HPDE6-E6E7 (cell line): ENCODE measurements around the gene ASCC1.
"Not testable (repeated sequence)": the region's sequence is repeated elsewhere in the genome, so short reads cannot be mapped to it uniquely, and the experiment has no call there.

Source experiments
- DNase-seq: peaks from one replicate; pipeline ENCODE4 v3.0.0; 2011; ENCODE audit warnings: missing footprints; ENCODE audit errors: extremely low spot score

ASCC1 gene

DNA sequence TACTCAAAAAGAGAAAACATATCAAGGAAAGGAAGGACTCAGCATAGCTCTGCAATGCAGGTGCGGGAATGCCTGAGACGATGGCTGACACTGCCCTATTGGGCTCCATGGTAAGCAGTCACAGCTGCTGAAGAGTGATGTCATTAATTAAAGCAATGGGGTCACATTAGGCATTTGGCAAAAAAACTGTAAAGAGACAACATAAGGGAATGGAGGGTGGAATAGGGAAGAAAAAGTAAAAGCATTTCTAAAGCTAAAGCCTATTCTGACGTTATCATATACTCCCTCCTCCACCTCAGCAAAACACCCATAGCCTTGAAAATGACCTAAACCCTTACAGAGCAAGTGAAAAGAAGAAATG, 89.2 kb downstream of the ASCC1 start:
- DNase-seq, result no peak

DNA sequence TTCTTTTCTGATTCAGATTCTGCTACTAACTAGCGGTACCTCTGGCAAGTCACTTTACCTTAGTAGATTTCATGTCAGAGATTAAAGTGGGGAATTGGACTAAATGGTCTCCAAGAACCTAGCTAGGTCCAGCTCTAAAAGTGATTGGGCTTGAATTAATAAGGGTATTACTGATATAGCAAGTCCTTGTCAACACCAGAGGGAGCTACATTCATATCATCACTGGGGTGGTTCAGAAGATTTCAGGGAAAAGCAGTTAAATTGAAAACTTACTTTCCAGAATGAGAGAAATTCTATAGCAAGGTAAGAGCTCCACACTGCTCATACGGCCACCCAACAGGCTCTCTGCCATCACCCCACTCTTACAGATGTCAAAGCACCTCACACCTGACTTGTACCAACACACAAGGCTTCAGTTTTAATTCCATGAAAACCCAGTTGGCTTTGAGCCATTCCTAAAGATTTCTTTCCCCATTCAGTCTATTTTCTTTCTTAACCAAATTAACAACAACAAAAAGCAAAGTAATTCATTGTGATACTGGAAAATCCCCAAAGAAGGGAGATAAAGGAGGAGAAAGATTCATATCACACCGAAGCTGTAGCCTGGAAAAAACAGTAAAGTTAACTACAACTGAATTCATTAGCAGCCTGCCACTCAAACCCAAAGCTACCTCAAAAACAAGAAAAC, 89.7 kb downstream of the ASCC1 start:
- peak; percentile 33 for DNase-seq

DNA sequence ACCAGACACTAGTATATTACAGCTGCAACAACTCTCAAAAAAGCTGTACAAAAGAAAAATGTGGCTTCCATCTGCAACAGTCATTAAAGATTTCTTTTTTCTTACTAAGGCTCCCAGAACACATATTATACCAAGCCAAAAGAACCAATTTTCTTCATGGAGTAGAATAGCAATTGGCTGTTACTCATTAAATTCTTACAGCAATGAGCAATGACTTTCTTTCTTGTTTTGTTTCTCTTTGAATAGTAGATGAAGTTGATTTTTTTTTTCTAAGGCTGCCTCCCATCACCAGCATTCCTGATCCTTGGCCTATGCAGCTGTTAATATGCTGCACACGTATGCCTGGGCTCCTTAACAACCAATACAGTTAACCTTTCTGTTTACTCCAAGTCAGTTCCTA, 91.1 kb downstream of the ASCC1 start:
- DNase-seq, result no peak

DNA sequence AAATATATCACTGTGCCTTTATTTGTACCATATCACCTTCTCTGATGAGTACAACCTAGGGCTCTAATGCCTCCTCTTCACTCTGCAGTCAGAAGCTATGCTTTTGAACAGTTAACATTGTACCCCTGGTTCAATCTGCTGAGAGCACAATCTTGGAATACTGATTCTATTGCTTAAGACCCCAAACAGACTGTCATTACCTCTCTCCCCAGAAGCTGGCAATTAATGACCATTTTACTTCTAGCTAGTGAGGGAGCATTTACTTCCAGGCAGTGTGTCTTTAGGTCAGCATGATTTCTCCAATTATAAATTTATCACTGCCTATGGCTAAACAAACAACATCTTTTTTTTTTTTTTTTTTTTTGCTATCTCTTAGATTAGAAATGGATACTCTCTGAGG, 91.7 kb downstream of the ASCC1 start:
- no peak for DNase-seq

DNA sequence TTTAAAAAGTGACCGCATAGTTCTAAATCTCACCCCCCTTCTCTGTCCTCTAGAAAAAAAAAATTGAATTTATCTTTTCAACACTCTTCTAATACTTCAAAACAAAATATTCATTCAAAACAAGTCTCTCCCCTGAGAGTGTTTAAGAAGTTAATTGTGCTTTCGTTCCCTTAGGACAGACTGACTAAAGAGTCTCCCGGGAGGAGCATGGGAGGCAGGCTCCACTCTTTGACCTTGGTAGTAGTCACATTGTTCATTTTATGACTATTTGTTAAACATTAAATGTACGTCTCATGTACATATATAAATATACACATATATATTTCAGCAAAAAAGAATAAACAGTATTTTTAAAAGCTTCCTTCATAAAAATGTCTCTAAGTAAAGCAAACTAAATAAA, 92.5 kb downstream of the ASCC1 start:
- no peak for DNase-seq

DNA sequence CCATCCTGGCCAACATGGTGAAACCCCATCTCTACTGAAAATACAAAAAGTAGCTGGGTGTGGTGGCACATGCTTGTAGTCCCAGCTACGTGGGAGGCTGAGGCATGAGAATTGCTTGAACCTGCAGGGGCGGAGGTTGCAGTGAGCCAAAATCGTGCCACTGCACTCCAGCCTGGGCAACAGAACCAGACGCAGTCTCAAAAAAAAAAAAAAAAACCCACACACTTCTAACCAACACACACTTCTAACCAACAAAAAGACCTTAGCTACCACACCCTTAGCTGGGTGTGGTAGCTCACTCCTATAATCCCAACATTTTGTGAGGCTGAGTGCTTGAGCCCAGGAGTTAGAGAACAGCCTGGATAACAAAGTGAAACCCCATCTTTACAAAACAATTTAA, 93.9 kb downstream of the ASCC1 start:
- DNase-seq, result no peak

DNA sequence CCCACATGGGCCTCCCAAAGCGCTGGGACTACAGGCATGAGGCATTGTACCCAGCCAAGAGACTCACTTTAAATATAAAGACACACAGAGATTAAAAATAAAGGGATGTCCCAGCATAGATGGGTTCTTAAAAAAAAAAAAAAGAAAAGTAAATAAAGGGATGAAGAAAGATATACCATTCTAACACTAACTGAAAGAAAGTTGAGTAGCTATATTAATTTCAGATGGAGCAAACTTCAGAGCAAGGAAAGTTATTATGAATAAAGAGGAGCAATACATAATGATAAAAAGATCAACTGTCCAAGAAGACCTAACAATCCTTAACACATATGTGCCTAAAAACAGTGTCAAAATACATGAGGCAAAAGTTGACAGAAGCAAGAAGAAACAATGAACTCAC, 94.7 kb downstream of the ASCC1 start:
- no peak for DNase-seq

DNA sequence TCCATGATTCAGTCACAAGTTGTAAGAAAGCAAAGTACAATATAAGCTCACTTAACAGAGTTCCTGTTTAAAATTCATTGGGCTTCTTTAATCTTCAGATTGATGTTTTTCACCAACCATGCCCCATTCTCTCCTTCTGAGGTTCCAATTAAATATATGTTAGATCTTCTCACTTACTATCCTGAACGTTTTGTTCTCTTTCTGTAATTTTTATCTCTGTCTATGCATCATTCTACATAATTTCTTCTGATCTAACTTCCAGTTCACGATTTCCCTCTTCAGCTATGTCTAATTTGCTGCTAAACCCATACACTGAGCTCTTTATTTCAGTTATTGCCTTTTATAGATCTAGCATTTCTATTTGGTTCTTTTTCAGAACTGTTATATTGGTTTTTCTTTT, 99.7 kb downstream of the ASCC1 start:
- DNase-seq, result no peak

DNA sequence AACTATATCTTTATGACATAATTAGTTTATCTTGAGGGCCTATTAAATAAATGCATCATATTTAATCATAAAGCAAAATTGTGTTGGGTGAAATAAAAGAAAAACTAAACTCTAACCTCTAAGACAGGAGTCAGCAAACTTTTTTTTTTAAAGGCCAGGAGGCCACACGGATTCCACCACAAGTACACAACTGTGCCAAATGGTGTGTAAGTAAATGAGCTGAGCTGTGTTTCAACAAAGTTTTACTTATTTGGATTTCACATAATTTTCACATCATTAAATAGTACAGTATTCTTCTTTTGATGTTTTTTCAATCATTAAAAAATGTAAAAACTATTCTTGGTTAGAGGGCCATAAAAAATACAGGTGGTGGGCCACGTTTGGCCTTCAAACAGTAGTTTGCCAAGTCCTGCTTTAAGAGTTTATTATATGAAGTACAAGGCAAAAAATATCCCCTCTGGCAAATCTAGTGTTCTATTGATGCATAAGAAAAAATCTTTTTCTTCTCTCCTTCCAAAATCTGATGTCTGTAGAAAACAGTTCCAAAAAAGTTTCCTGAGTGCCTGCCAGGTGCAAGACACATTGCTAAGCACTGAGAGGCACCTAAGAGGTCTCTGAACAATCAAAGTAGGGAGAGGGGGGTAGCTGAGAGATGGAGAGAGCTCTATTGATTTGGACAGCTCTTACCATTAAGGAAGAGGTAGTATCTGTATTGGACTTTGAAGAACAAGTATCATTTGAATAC, 101.2 kb downstream of the ASCC1 start:
- no peak for DNase-seq

DNA sequence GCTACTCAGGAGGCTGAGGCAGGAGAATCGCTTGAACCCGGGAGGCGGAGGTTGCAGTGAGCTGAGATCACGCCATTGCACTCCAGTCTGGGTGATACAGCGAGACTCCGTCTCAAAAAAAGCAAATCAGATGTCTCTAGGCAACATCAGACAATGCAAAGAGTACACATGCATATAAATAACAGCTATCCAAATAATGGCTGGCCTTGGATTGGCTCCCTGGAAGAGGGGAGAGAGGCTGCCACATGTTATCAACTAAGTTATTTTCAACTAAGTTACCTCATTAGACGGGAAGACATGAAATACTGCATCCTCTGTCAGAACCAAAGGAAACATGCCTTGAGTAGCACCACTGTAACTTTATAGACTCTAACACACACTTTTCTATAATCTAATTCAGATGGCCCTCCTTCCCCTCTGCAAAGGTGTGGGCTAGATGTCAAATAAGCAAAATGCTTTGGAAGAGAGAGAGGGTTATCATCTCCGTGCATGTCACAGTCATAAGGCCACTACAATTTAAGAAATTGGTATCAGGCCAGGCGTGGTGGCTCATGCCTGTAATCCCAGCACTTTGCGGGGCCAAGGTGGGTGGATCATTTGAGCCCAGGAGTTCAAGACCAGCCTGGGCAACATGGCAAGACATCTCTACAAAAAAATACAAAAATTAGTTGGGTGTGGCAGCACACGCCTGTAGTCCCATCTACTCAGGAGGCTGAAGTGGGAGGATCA, 105.2 kb downstream of the ASCC1 start:
- DNase-seq, result no peak

DNA sequence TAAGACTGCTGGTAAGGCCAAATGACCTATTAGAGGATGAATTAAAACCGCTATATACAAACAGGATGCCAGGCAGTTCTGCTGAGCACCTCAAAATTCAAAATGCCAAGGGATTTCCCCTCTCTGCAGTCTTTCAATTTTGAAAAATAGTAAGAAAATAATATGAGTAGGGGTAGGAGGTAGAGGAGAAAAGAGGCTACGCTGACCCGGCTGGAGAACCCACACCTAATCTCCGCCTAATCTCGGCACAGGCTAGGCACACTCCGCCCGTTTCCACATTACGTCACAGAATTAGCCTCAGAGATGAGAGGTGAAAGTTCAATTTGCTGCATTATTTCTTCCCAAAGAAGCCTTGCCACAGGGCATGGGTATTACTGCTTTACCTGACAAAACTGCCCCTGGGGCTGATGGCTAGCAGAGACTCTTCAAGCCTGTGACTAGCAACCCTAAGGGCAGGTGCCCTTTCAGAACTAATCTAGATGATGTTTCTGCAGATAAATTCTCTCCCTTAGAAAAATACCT, 106.4 kb downstream of the ASCC1 start:
- no peak for DNase-seq

DNA sequence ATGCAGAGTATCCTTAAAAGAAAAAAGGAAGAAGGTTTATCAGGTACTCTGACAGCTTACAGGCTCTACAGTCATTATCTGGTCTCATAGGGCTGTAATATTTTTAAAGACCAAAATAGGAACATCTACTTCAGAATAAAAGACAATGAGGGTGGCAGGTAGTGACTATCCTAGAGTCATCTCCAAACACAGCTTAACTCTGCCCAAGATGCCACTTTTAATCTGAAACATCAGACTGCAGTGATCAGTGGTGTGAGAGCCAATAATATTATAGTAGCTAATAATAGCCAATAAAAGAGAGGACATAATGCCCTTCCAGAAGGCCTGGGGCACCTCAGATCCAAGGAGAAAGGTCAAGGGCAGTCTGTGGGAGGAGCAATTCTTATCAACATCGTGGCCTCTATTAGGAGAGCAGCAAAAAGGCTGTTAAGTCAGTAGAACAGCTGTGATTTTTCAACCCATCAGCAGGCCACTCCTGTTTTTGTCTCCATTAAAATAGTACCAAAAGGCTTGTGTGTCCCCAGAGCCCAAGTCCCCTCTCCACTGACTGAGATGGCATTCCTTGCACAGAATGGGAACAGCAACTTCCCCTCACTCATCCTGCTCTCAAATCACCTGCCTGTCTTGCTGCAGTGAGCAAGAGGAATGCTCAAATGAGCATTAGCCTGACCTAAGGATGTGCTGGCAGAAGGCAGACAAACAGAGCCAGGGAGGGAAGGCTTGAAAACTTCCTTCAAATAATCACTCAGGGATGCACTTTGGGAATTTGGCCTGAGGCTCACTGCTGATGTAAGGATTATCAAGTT, 107.0 kb downstream of the ASCC1 start:
- no peak for DNase-seq

DNA sequence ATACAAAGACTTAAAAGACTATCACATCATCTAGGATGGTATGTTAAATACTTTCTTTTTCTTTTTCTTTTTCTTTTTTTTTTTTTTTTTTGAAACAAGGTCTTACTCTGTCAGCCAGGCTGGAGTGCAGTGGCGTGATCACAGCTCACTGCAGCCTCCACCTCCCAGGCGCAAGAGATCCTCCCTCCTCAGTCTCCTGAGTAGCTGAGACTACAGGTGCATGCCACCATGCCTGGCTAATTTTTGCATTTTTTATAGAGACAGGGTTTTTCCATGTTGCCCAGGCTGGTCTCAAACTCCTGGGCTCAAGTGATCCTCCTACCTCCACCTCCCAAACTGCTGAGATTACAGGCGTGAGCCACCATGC, 108.1 kb downstream of the ASCC1 start:
- not testable (repeated sequence) for DNase-seq

DNA sequence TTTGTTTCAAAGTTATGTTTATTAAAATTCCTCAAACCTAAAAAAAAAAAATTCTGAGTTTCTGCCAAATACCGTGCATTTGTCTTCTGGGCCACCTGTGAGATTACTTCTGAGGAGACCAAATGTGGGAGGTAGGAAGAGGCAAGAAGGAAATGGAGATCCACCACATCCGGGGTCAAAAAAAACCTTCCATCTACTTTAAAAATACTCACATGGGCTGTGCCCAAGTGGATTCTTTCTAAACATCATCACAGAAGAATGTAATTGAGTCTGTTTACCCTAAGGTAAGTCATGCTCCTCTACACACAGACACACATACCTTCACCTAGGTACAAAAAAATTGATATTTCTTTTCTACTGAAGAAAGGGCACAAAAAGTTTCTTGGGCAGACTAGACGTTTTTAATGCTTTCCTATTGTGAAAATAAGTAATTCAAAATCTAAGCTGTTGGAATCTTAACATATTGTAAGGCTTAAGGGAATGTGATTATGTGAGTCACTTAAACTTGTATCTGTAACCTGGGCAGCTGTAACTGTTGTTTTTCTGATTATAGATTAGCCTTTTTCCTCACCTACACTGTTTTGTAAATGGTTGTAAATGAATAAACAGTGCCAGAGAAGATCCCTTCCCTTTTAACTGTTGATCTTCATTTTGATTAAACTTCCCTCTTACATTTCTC, 108.6 kb downstream of the ASCC1 start:
- DNase-seq, result peak; percentile 43

DNA sequence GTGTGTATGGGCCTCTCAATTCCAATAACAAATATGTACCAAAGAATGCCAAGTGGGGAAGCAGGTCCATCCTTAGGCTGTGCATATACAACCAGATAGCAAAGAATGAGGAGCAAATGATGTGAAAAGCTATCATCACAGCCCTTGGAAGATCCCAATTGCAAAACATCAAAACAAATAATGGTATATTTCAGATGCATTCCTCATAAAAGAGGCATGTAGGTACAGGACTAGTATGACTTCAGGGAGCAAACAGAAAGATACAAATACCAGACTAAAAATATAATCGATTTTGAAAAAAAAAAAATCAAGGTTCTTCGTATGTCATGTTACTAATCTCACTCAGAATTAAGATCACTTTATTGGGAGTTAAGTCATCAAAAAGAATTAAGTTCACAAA, 109.2 kb downstream of the ASCC1 start:
- DNase-seq, result no peak

DNA sequence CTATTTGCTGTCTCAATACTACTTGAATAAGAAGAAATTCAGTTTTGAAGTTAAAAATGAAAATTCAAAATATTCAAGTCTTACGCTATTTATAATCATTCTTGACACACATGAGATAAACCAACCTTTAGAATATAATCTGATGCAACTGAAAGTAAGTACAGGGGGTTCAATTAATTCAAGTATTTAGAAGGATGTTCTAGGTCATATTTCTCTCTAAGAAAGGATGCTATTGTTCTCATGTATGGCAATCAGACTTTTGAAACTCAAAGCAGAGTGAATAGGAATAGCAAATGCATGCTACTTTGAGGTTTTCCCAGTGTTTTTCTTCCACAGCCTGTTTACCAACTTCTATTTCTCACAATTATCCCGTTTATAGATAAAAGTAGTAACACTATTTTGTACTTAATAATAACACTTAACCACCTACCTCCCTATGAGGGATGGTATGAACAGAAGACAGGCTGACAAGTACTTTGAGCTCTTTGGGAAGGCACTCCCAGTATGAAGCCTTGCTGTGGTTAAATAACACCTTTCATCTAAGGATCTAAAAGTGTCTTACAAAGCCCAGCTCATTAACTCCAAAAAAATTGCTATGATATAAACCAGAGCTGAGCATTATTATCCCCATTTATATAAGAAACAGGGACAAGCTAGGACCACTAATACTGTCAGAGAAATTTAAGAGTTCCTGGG, 109.8 kb downstream of the ASCC1 start:
- DNase-seq, result no peak

DNA sequence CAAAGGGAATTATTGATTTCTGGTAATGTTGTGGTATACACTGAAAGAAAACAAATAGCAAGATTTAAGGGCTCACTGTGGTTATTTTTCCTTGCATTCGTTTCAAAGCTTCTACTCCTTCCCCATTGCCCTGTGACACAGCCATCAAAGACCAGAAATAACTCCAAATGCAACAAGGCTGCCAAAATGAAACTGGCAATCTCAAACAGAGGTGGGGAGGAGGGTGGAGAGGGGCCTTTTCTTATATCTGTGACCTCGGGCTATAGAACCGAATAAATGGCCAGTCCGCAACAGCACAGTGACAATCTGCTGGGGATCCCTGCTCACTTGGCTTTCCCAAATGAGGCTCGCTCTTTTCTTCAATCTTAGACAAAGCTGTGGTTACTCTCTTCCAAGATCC, 110.4 kb downstream of the ASCC1 start:
- DNase-seq, result no peak

DNA sequence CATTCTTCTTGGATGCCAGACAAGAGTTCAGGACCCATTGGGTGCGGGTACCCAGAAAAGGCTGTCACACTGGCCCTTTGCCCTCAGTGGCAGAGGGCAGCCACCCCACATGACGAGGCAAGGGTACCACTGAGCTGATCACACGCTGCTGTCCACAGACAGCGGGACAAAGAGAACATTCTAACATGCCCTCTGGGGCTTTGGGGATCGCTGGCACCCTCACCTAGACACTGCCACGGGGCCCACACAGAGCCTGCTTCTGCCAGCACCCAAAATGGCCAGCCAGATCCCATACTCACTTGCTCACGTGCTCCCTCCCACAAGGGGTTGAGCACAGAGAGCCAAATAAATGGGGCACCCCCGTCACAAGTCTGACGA, 111.0 kb downstream of the ASCC1 start:
- no peak for DNase-seq

DNA sequence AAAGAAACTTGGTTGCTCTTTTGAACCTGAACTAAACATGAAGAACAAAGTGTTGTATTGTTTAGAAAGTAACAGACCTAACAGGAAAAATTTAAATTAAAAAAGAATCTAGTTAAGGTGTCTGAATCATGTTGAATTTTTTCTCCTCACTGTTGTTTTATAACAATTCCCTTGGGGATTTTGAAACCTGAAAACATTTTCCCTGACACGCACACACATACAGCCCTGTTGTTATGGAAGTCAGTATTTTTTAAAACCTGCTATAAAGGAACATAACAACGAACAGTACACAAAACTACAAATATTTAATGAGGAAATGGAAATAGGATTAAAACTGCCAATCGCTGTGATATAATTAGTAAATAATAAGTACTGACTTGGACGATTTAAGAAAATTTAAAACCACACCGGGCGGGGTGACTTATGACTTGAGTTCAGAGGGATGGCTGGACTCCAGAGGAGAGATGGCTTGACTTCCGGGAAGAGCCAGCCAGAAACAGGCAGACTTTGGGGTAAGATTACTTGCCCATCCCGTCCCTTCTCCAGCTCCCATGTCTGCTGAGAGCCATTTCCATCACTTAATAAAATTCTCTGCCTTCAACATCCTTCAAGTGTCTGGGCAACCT, 111.5 kb downstream of the ASCC1 start:
- DNase-seq, result no peak

DNA sequence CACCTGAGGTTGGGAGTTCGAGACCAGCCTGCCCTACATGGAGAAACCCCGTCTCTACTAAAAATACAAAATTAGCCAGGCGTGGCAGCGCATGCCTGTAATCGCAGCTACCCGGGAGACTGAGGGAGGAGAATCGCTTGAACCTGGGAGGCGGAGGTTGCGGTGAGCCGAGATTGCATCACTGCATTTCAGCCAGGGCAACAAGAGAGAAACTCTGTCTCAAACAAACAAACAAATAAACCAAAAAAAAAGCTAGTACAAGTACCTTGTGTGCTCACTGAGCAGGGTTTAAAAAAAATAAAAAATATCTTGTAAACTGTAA, 116.5 kb downstream of the ASCC1 start:
- DNase-seq, result no peak
